Daoy (cell line): Measurements from ENCODE around the gene HYAL4. TPM values are rescaled to one million over a fixed set of nuclear protein-coding genes. Genes with fewer than 3 reads are reported as not detected.
A peak's percentile ranks its signal among the peaks of the same experiment; 100 is the strongest.

Experiments used
- DNase-seq: peaks from one replicate; pipeline ENCODE4 v3.0.0-alpha.2; 2015; ENCODE audit warnings: low read depth
- total RNA-seq: library from RNA; depleted of rRNA; stranded (reverse); fragments of >200 nt; shearing (Covaris generic); gene quantifications from 2 replicates; pipeline ENCODE4 v1.2.3, GENCODE V29; 2014; rRNA removed

The HYAL4 gene
- total RNA-seq, 1 experiment from 2014 or later, result 0.63 TPM

GRCh38 chr7:123901101-123901500 lies 56.1 kb downstream of the HYAL4 start:
- no peak for DNase-seq

DNA sequence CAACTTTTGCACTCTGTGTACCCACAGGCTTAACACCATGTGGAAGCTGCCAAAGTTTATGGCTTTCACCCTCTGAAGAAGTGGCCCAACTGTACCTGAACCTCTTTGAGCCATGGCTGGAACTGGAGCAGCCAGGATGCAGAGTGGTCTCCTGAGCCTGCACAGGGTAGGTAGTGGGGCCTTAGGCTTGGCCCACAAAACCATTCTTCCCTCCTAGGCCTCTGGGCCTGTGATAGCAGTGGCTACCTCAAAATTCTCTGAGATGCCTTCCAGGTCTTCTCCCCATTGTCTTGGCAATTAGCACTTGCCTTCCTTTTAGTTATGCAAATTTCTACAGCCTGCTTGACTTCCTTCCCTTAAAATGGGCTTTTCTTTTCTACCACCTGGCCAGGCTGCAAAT lies 60.7 kb downstream of the HYAL4 start:
- no peak for DNase-seq

GRCh38 chr7:123916240-123916724 lies 71.3 kb downstream of the HYAL4 start:
- DNase-seq, result peak; percentile 27

- DNase-seq, result no peak
These were observed 72.9 kb downstream of the HYAL4 start for GRCh38 chr7:123917878-123918277.

DNA sequence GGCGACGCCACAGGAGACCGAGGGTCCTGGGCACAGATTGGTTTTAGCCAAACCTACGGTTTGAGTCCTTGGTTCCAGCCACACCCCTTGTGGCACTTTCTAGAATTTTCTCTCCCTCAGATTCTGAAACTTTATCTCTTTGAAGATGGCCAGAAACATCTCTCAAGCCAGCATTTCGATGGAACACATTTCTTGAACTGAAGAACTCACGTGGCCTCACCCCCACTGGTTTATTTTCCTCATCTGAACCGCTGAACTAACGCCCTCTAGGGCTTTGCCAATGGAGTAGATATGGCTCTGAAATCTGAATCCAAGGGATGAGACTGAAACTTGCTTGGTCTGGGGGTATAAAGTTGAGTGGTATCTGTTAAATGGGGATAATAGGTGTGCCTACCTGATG lies 73.3 kb downstream of the HYAL4 start:
- DNase-seq, result peak; percentile 9

GRCh38 chr7:123923599-123923998 lies 78.6 kb downstream of the HYAL4 start:
- no peak for DNase-seq

- no peak for DNase-seq
These were observed 80.0 kb downstream of the HYAL4 start, which contains the start of gene SPAM1 for GRCh38 chr7:123924941-123925340. TSS of gene SPAM1 (plus strand) at chr7:123925241. CDS start at chr7:123953571, 28,330 bp downstream.

Other genes with a start within 250 kb of the HYAL4 start
- not detected in 2 replicates for gene ASB15, start 243.3 kb upstream of the HYAL4 start, total RNA-seq
- gene LMOD2, start 189.3 kb upstream of the HYAL4 start, total RNA-seq, result not detected in 2 replicates
- 11.0 and 12.7 TPM in 2 replicates for gene WASL, start 96.2 kb upstream of the HYAL4 start, total RNA-seq
- gene SPAM1, start 80.1 kb downstream of the HYAL4 start, total RNA-seq, result not detected in 2 replicates
- not detected in 2 replicates for gene TMEM229A, start 187.9 kb downstream of the HYAL4 start, total RNA-seq